NAMALWA (cell line): ENCODE measurements around the gene EHMT1.
"Not testable (repeated sequence)": the region's sequence is repeated elsewhere in the genome, so short reads cannot be mapped to it uniquely, and the experiment has no call there.

Experiments
- DNase-seq: peaks from one replicate; pipeline ENCODE4 v3.0.0-alpha.2; 2015; ENCODE audit warnings: low spot score

EHMT1 gene

DNA sequence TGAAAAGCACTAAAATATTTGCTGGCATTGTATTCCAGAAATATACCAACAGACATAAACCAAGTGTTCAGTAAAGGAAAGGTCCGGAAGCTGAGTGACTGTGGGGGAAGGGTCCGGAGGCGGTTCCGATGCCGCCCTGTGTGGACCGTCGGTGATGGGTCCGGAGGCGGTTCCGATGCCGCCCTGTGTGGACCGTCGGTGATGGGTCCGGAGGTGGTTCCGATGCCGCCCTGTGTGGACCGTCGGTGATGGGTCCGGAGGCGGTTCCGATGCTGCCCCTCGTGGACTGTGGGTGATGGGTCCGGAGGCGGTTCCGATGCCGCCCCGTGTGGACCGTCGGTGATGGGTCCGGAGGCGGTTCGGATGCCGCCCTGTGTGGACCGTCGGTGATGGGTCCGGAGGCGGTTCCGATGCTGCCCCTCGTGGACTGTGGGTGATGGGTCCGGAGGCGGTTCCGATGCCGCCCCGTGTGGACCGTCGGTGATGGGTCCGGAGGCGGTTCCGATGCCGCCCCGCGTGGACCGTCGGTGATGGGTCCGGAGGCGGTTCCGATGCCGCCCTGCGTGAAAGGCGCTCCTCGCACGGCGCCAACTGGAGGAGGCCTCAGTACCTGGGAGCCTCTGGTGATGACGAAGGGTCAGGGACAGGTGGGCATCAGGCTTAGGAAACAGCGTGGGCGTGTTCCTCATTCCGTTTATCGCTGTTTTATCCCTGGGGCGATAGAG, 191.1 kb downstream of the EHMT1 start:
- not testable (repeated sequence) for DNase-seq

DNA sequence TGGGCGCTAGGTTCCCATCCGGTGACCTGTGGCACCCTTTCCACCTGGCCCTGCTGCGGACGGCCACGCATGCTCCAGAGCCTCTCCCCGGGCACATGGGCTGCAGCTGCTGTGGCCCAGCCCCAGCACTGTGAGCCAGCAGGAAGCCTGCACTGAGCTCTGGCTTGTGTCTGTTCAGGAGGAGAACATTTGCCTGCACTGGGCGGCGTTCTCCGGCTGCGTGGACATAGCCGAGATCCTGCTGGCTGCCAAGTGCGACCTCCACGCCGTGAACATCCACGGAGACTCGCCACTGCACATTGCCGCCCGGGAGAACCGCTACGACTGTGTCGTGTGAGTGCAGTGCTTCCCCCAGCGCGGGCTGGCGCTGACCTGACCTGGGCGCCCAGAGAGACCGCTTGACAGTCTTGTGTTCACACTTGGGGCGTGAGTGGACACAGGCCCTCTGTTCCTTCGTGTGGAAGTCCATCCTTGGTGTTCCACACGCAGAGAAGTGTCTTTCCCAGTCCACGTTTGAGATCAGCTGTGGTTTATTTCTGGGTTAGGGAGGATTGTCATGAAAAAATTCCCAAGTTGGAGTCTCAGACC, 192.6 kb downstream of the EHMT1 start:
- no peak for DNase-seq

DNA sequence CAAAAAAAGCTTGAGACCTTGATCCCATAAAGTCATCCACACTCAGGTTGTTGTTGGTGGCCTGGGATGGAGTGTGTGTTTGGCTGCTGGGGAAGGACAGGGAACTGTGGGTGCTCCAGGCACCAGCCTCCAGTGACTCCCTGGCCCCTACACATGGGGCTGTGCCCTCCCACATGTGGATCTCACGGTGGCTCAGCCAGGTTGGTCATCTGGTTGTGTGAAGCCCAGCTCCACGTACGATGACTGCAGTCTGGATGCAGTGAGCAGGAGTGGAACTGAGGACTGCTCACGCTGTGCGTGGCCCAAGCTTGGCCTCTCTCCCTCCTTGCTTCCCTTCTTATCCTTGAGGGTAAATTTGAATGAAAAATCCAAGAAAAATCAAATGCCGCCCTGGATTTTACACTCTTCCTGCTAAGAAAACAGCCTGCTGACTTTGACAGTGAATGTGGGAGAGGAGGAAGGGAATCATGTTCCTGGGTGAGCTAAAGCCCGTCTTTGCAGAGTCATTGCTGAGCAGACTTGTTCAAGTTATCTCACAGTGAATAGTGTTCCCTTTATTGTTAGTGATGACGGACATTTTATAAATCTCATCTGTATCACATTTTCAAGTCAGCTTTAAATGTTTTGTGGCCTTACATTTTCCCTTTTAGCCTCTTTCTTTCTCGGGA, 193.7 kb downstream of the EHMT1 start:
- no peak for DNase-seq

DNA sequence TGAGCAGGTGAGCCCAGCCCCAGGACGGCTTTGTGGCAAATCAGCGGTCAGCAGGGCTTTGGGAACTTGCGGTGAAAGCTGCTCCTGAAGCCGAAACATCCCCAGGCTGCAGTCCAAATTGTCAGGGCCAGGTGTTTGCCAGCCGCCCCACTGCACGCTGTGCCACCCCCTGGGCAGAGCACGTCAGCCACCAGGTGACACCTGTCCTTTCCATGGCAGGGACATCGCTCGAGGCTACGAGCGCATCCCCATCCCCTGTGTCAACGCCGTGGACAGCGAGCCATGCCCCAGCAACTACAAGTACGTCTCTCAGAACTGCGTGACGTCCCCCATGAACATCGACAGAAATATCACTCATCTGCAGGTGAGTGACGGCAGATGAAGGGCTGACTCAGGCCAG, 194.4 kb downstream of the EHMT1 start:
- no peak for DNase-seq

DNA sequence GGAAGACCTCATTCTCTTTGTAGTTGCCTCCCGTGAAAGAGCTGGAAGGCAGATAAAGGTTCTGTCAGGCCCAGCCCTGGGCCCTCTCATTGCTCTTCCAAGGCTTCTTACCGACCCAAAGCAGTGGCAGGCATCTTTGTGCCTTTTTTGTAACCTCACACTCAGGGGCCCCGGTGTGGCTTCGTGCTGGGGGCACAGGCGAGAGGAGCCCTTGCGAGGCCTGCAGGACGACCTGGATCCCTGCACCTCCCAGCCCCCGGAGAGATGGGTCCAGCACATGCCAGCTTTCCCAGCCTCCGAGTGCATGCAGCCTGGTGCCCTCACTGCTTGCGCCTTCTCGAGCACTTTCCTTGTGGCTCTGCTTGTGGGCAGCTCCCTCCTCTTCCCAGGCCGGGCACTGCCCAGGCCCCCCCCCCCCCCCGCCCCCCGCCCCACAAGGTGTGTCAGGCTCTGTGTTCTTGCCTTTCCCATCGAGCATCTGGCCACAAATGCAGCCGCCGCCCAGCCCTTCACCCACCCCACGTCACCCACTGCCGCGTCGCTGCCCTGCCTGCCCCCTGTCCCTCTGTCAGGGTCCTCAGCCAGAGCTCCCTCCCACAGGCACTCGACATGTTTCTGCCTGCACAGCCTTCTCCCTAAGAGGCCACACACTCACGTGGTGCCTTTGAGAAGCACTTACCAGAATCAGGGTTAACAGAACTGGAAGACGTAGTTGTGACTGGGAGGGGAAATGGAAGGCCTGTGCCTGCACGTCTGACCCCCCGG, 195.0 kb downstream of the EHMT1 start:
- DNase-seq: no peak

DNA sequence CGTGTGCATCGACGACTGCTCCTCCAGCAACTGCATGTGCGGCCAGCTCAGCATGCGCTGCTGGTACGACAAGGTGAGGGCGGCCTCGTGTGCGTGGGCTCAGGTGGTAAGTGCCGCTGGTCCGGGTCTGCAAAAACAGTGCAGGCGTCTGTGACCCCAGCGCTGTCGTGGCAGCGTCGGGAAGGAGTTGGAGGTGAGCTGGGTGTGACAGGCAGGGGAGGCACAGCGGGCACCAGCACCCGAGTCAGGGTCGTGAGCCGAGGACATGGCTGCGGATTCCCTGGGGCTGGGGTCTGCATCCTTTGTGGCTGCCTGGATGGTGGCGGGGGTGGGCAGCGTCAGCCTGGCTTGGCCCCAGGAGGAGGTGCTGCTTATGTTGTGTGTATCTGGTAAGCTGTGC, 195.6 kb downstream of the EHMT1 start:
- no peak for DNase-seq

DNA sequence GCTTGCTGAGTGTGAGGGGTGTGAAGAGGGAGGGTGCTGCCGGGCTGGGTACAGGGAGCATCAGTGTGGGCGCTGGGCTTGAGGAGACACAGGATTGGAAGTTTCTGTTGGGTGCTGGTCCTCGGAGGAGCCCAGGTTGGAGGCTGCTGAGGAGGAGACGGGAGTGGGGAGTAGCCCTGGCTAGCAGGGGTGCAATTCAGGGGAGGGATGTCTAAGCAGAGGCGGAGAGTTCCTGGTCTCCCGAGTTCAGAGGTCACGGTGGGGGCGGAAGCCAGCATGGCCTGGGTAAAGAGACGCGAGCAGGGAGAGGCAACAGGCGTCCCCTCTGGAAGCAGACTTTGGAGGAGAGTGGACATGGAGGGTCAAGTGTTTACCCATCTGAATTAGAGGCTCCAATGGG, 196.0 kb downstream of the EHMT1 start:
- no peak for DNase-seq

DNA sequence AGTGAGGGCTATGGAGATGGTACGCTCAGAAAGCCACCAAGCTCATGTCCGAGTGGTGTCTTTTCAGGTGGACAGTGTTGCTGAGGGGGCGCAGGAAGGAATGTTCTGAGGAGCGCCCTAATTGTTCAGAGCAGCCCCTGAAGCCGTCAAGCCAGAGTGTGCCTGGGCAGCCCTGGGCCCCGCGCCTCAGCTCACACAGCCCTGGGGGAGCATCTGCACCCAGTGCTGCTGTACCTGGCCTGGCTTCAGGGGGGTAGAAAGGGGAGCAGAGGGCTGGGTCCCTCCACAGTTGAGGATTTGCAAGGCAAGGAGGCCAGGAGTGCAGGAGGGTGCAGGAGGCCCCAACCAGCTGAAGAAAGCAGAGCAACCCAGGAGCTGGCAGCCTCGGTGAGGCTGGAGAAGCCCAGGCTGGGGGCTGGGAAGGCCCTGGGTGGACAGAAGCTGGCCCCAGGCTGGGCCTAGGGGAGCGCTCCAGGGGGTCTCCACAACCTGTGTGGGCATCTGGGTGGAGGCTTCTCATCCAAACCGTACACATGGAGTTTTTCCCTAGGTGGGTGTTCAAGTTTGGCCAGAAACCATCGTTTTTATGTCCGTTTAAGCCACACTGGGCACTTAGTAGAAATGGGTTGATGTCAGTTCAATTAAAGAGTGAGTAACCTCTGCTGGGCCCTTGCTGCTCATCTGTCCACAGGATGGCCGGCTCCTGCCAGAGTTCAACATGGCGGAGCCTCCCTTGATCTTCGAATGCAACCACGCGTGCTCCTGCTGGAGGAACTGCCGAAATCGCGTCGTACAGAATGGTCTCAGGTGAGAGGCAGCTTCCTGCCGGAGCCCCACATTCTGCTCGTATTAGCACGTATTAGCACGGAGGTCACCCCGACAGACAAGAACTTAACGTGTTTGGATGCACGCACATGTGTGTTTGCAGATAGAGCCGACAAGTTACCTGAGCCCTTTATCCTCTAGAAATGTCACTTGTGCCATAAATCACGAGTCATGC, 196.8 kb downstream of the EHMT1 start:
- no peak for DNase-seq

DNA sequence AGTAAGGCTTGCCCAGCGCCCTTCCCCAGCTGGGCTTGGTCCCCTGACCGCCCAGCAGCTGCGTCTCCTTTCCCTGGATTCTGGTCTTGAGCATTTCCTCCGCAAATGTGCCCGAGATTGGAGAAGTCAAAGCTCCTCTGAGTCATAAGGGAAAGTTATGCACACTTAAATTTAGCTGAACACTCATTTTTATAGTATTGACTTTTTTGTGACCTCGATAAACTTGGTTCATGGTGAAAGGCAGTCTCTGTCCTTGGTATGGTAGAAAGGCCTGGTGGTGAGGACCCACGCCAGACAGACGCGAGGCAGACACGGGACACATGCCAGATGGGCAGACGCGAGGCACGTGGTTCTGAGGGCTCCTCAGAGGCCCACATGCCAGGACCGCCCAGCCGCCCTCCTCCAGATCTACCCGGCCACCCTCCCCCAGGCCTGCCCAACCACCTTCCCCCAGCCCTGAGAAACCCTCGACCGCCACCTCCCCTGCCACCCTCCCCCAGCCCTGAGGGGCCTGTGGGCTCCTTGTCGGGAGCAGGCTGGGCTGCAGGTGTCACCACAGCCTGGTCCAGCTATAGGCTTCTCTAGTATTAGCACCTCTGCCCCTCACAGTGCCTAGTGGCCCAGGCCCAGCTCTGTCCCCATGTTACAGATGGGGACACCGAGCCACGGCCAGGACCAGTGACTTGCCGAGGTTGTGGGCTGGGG, 197.9 kb downstream of the EHMT1 start:
- no peak for DNase-seq

DNA sequence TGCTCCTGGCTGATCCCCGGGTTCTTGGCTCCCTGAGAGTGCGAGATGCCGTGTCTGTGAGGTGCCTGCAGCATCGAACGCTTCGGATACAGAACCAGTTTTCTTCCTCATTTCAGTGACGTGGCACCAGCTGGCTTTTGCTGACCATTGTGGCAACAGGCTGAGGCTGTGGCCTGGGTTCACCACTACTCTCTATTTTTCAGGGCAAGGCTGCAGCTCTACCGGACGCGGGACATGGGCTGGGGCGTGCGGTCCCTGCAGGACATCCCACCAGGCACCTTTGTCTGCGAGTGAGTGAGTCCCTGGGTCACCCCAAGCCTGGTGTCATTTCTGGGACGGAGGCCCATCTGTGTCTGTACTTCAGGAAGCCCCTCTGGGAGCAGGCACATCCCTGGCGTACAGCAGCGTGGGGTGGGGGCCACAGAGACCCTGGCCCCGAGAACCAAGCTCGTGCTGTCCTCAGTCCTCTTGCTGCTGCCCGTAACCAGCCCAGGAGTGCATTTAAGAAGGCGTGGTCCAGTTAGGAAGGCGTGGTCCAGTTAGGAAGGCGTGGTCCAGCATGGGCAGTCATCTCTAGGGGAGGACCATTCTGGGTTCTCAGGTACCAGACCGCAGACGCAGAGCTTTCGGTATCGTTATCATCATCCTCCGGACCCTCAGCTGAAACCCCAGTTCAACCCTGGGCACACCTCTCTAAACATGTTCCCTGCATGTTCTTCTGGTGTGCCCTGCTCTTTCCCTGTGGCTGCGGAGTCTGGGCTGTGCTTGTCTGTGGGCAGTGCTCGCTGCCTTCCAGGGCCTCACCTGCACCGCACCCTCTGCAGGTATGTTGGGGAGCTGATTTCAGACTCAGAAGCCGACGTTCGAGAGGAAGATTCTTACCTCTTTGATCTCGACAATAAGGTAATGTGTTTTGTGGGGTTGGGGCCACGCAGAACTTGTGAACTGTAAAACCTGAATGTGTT, 198.7 kb downstream of the EHMT1 start:
- no peak for DNase-seq

DNA sequence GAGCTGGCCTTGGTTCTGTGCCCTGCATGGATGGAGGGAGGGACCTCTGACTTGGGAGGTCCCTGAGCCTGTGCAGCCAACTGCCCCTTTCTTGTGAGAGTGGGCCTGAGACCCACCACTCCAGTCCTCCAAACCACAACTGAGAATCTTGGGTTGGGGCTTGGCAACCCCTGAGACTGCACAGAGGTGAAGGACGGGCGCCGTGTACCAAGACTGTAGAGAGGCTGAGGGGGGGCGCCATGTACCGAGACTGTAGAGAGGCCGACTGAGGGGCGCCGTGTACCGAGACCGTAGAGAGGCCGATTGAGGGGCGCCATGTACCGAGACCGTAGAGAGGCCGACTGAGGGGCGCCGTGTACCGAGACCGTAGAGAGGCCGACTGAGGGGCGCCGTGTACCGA, 199.5 kb downstream of the EHMT1 start:
- DNase-seq: no peak

DNA sequence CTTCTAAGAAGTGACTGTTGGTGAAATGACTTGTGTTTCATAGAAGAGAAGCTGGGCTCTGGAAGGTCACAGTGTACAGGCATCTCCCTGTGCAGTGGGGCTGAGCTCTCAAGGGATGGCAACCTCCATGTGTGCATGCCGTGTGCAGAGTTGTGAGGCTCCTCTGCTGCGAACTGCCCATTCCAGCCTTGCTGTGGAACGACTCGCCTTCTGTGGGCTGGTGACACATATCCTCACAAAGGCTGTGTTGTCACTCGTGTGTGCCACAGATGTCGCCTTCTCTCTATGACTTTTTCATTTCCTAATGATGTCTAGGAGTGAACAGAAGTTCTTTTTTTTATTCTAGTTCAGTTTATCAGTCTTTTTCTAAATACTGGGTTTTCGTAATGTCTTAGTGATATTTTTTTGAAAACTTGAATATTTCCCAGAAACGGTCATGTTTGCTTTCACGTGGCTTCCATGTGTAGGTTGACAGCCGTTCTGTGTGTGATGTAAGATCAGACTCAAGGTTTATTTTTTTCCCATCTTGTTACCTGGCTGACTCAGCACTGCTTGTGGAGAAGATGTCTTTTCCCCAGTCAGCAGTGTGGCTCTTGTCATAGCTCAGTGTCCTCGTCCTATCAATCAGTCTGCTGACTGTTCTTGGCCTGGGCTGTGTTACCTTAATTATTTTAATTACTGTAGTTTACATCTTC, 201.5 kb downstream of the EHMT1 start:
- no peak for DNase-seq

DNA sequence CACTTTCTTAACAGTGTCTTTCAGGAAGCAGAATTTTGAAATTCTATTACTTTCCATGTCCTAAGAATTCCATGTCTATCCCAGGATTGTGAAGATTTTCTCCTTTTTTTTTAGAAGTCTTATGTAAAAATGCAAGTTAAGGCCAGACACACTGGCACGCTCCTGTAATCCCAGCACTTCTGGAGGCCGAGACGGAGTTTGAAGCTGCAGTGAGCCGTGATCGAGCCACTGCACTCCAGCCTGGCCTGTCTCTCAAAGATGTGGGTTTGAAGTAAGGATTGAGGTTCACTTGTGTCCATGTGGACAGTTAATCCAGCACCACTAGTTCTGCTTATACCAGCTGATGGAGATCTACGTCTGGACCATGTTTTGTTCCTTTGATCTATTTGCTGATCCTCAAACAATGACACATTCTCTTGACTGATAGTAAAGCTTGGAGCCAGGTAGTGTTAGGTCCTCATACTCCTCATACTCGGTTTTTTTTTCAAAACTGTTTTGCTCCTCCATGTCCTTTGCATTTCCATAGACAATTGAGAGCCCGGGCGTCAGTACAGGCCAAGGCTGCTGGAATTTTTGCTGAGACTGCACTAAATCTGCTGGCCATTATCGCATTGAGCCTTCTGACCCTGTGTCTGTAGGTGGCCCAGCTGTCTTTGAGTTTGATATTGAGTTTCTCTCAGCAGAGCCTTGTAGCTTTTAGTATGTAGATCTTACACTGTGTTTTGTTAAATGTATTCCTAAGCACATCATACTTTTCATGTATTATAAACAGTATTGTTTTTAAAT, 205.4 kb downstream of the EHMT1 start:
- no peak for DNase-seq

DNA sequence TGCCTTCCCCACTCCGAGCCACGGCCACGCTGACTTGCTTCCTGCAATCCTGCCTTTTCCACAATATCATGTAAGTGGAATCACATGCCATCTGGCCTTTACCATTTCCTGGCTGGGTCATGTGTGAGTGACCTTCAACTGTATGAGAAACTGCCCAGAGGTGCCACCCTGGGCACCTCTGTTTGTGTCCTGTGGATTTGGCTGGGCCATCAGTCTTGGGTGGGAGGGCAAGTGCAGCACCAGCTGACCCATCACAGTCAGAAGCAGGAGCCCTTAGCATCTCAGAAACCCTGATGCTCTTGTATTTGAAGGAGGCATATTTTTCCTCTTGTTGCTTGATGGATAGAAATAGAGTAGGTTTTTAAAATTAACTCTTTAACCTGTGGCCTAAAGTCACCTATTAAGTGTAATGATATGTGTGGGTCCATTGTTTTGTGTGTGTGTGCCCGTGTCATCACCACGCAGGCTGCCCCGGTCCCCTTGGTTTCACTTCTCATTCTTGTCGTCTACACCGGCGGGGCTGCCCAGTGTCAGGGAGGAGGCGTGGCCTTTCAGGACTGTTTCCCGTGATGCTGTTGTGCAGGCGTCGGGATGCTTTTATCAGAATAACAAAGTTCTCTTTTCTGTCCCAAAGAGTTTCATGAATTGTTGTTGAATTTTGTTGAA, 206.7 kb downstream of the EHMT1 start:
- DNase-seq: peak; percentile 65

DNA sequence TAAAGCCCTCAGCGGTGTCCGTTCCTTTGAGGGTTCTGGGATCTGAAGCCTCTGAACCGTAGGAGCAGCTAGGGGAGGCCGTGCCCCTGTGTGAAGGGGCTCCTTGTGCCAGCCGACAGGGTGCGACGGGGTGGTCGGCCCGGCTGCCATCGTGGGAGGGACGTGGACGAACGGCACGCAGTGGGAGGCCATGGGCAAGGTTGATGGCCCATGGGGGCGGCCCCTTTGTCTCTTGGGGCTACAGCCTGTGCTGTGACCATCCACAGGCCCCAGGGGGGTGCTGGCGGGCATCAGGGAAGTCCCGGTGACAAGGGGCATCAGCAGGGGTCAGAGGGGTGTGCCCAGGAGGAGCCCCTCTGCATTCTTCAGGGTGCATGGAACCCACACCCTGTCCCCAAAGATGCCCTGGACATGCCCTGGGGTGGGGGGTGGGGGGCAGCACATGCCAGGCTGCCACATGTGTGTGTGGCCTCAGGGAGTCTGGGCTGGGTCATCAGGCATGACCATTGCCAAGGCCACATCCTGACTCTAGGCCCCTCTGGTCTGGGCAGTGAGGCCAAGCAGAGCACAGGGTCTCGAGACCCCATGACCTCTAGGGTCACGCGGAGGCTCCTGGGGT, 209.2 kb downstream of the EHMT1 start:
- DNase-seq: no peak

DNA sequence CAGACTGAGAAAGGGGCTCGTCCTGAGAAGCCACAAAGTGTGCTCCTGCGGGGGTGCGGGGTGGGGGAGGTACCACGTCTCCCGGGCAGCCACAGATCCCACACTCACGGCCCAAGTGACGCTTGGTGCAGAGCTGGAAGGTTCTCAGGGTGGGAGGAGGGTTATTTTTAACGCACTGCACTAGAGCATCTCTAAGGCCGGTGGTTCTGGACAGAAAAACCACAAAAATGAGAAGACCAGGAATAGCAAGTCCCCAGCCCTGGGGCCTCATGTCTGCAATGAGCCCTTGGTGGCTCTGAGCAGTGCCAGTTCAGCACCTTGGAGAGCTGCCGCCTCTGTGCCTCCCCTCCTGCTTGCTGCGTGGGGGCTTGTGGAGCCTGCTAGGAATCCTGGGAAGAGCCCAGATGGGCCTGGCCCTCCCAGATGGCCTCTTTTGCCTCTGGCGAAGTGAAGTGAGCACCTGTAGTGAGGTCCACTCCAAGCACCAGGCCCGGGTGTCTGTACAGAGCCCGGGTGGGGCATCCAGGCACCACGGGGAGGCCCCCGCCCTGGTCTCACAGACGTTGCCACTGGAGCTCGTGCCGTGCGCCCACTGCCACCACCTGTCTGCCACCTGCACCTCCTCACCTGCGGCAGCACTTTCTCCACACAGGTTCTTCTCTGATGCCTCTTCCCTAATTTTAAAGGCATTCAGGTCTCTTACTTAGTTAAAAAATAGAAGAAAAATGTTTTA, 209.9 kb downstream of the EHMT1 start:
- DNase-seq: no peak
